ENCODE results near the gene FAF1. TPM values are rescaled to one million over a fixed set of nuclear protein-coding genes. Genes with fewer than 3 reads are reported as not detected.

Gene FAF1
- total RNA-seq, 1 donor from 2014 or later: 54.3 TPM

DNA sequence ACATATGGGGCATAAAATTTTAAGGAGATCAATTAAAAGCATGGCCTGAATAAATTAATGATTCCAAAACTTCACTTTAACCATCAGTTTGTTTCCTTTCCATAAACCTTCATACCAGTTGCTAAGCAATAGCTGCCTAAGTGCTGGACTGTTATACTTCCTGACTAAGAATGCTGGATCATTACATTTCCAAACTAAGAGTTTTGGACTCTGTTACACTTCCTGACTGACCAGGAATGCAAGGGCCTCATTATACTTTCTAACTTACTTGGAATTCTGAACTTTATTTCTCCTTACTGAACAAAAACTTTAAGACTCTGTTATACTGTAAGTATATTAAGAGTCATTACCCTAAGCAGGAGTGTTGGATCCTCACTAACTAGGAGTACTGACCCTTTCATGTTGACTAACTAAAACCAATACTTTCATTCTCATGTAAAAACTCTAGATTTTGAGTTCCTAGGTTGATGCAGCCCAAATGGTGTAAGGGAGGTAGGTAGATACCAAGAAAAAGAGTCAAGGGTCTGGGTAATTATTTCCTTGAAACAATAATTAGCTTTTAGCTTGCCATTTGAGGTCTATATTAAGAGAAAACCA is 118.2 kb downstream of the FAF1 start:
- H3K9me3 Mint-ChIP-seq (ENCODE audit: unreplicated experiment): no peaks in the 10 kb centered on the region
- no peak for TF ChIP-seq CTCF (IDR thresholded peaks at IDR 0.05; ENCODE audit: unreplicated experiment)
- peaks cover 2% of the 10 kb centered on the region for H3K27me3 Mint-ChIP-seq (ENCODE audit: unreplicated experiment)
- no peaks in the 10 kb centered on the region for H3K36me3 Mint-ChIP-seq (ENCODE audit: low read depth, unreplicated experiment)
- no peak overlapping the region for H3K4me3 Mint-ChIP-seq (ENCODE audit: unreplicated experiment)
- DNase-seq (ENCODE audit: low spot score): no peak
- no peaks in the 10 kb centered on the region for H3K4me1 Mint-ChIP-seq (ENCODE audit: unreplicated experiment)
- H3K27ac Mint-ChIP-seq (ENCODE audit: unreplicated experiment): no peak overlapping the region

DNA sequence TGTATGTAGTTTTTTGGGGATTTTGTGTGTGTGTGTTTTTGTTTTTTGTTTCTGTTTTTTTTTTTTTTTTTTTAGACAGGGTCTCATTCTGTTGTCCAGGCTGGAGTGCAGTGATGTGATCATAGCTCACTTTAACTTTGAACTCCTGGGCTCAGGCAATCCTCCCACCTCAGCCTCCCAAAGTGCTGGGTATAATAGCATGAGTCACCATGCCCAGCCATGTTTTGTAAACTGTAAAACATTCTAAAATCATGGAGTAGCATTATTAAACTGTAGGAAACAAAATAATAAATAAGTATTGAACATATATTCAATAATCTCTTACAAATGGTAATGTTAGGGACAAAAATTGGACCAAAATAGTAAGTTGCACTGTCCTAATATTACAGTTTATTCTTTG is 124.0 kb downstream of the FAF1 start:
- DNase-seq (ENCODE audit: low spot score): no peak
- H3K9me3 Mint-ChIP-seq (ENCODE audit: unreplicated experiment): no peaks in the 10 kb centered on the region
- H3K27ac Mint-ChIP-seq (ENCODE audit: unreplicated experiment): no peak overlapping the region
- TF ChIP-seq CTCF (IDR thresholded peaks at IDR 0.05; ENCODE audit: unreplicated experiment): no peak
- peaks cover 7% of the 10 kb centered on the region for H3K4me1 Mint-ChIP-seq (ENCODE audit: unreplicated experiment)
- H3K27me3 Mint-ChIP-seq (ENCODE audit: unreplicated experiment): peaks cover 1% of the 10 kb centered on the region
- no peak overlapping the region for H3K4me3 Mint-ChIP-seq (ENCODE audit: unreplicated experiment)
- peaks cover 9% of the 10 kb centered on the region for H3K36me3 Mint-ChIP-seq (ENCODE audit: low read depth, unreplicated experiment)

DNA sequence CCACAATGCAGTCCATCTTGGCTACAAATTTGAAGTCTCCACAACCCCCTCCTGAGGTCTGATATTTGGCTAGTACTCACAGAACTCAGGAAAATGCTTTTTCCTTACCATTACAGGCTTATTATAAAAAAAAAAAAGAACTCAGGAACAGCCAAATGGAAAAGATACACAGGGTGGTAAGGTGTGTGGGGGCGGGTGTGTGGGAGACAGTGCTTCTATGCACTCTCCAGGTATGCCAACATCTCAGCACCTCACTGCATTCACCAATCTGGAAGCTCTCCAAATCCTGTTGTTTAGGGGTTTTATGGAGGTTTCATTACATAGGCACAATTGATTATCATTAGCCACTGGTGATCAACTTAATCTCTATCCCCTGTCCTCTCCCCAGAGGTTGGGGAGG is 126.9 kb downstream of the FAF1 start:
- H3K27ac Mint-ChIP-seq (ENCODE audit: unreplicated experiment): no peak overlapping the region
- peaks cover 1% of the 10 kb centered on the region for H3K27me3 Mint-ChIP-seq (ENCODE audit: unreplicated experiment)
- H3K4me1 Mint-ChIP-seq (ENCODE audit: unreplicated experiment): peaks cover 7% of the 10 kb centered on the region

DNA sequence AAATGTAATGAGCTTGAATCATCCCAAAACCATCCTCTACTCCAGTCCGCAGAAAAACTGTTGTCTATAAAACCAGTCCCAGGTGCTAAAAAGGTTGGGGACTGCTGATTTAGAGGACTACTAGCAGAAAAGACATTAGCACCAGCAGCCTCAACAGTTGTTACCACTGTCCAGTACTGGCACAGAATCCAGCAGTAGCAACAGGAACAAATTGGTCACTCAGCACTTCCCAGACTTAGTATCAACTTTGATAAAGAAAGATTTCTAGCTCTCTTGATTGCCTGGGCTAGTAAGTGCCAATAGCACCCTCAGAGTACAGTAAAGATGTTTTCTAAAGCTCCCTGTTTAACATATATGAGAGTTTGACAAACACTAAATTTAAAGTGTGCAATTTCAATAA is 127.9 kb downstream of the FAF1 start:
- TF ChIP-seq CTCF (IDR thresholded peaks at IDR 0.05; ENCODE audit: unreplicated experiment): no peak
- Mint-ChIP-seq H3K4me3 (ENCODE audit: unreplicated experiment) (no peak overlapping the region), H3K27ac (ENCODE audit: unreplicated experiment) (no peak overlapping the region), H3K9me3 (ENCODE audit: unreplicated experiment) (no peaks in the 10 kb centered on the region), H3K36me3 (ENCODE audit: low read depth, unreplicated experiment) (peaks cover 16% of the 10 kb centered on the region), H3K4me1 (ENCODE audit: unreplicated experiment) (peaks cover 7% of the 10 kb centered on the region), H3K27me3 (ENCODE audit: unreplicated experiment) (peaks cover 1% of the 10 kb centered on the region)
- DNase-seq (ENCODE audit: low spot score): no peak

More for the DNA sequence above, 126.9 kb downstream of the FAF1 start:
- no peak for TF ChIP-seq CTCF (IDR thresholded peaks at IDR 0.05; ENCODE audit: unreplicated experiment)
- Mint-ChIP-seq H3K9me3 (ENCODE audit: unreplicated experiment) (no peaks in the 10 kb centered on the region), H3K36me3 (ENCODE audit: low read depth, unreplicated experiment) (peaks cover 16% of the 10 kb centered on the region), H3K4me3 (ENCODE audit: unreplicated experiment) (no peak overlapping the region)
- DNase-seq (ENCODE audit: low spot score): no peak

DNA sequence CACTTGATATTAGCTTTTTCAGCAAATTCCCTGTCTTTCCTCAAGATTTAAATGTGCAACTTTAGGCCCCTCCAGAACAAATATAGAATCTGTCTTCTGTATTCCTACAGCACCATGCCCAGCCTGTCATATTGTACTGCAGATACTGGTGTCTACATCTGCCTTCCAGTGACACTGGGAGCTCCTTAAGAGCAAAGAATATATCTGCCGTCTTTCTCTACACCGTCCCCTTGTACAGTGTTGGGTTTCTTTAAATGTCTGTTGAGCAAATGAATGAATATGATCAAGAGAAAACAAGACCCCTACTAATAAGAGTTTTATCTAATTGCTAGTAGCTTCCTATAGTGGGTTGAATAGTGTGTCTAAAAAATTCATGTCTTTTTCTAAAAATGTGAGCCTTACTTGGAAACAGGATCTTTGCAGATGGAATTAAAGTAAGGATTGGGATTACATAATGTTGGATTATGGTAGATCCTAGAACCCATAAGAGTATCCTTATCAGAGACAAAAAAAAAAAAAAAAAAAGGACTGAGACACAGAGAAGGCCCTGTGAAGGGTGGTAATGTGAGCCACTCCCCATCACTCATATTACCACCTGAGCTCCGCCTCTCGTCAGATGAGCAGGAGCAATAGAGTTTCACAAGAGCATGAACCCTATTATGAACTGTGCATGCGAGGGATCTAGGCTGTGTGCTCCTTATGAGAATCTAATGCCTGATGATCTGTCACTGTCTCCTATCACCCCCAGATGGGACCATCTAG is 128.6 kb downstream of the FAF1 start:
- no peak for DNase-seq (ENCODE audit: low spot score)
- H3K4me1 Mint-ChIP-seq (ENCODE audit: unreplicated experiment): peaks cover 7% of the 10 kb centered on the region
- H3K27ac Mint-ChIP-seq (ENCODE audit: unreplicated experiment): no peak overlapping the region
- peaks cover 1% of the 10 kb centered on the region for H3K27me3 Mint-ChIP-seq (ENCODE audit: unreplicated experiment)
- H3K4me3 Mint-ChIP-seq (ENCODE audit: unreplicated experiment): no peak overlapping the region
- H3K9me3 Mint-ChIP-seq (ENCODE audit: unreplicated experiment): no peaks in the 10 kb centered on the region
- peaks cover 16% of the 10 kb centered on the region for H3K36me3 Mint-ChIP-seq (ENCODE audit: low read depth, unreplicated experiment)
- no peak for TF ChIP-seq CTCF (IDR thresholded peaks at IDR 0.05; ENCODE audit: unreplicated experiment)

Measured in endothelial cell (in vitro differentiated cells).